Sigmoid colon (tissue), 4 donors: ENCODE results near the gene UBASH3A.

Experiments used
- CTCF ChIP-seq, 4 experiments: fragments of 450-650 bp in 3 of 4; fragments of 200-600 bp in 1 of 4; IDR thresholded peaks; one replicate each; pipeline ENCODE4 v1.5.1; 2016 to 2019; ENCODE audit warnings: antibody characterized with exemption in 4 of 4, mild to moderate bottlenecking in 3 of 4, moderate library complexity in 2 of 4
- EP300 ChIP-seq, 4 donors: sonication (generic); formaldehyde crosslinking; IDR thresholded peaks; one replicate each; pipeline ENCODE4 v1.6.1; 2017; ENCODE audit warnings: antibody characterized with exemption in 4 of 4
- POLR2A ChIP-seq, 2 donors: fragments of 450-650 bp; IDR thresholded peaks; one replicate each; pipeline ENCODE4 v1.6.1; 2016; ENCODE audit warnings: antibody characterized with exemption in 2 of 2, mild to moderate bottlenecking in 2 of 2, moderate library complexity in 2 of 2

- TF ChIP-seq CTCF (IDR thresholded peaks at IDR 0.05) (no peak), POLR2A (IDR thresholded peaks at IDR 0.05) (no peak), EP300 (IDR thresholded peaks at IDR 0.05) (no peak)
Observed at GRCh38 chr21:42429856-42430255, 26.2 kb downstream of the UBASH3A start.
